ENCODE results near the gene RITA1. TPM values are rescaled to one million over a fixed set of nuclear protein-coding genes. Genes with fewer than 3 reads are reported as not detected.
"Not testable (repeated sequence)": the region's sequence is repeated elsewhere in the genome, so short reads cannot be mapped to it uniquely, and the experiment has no call there.

RITA1 gene, protein sequence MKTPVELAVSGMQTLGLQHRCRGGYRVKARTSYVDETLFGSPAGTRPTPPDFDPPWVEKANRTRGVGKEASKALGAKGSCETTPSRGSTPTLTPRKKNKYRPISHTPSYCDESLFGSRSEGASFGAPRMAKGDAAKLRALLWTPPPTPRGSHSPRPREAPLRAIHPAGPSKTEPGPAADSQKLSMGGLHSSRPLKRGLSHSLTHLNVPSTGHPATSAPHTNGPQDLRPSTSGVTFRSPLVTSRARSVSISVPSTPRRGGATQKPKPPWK
- 10 to 100 TPM; 10.1 to 15.5 (median 14.2) TPM for total RNA-seq
- 11.6 TPM for polyA plus RNA-seq
- long read RNA-seq, donor 1, transcript RITA1-201 (4 exons, 2,053 nt), result major isoform, 37 of 49 reads
- long read RNA-seq, donor 1, partial matches to known transcripts, result 7 of 49 reads
- long read RNA-seq, donor 1, other reads (novel, unspliced or antisense), result 0 of 49 reads
- long read RNA-seq, donor 2, transcript RITA1-201 (4 exons, 2,053 nt), result major isoform, 21 of 26 reads
- long read RNA-seq, donor 2, partial matches to known transcripts, result 4 of 26 reads
- long read RNA-seq, donor 2, other reads (novel, unspliced or antisense), result 0 of 26 reads
- long read RNA-seq, donor 3, transcript RITA1-201 (4 exons, 2,053 nt), result major isoform, 60 of 72 reads
- long read RNA-seq, donor 3, transcript RITA1-203 (3 exons, 1,898 nt), result minor isoform, 8 of 72 reads
- long read RNA-seq, donor 3, partial matches to known transcripts, result 3 of 72 reads
- long read RNA-seq, donor 3, other reads (novel, unspliced or antisense), result 1 of 72 reads
- long read RNA-seq, donor 4, transcript RITA1-201 (4 exons, 2,053 nt), result major isoform, 20 of 30 reads
- long read RNA-seq, donor 4, partial matches to known transcripts, result 4 of 30 reads
- long read RNA-seq, donor 4, other reads (novel, unspliced or antisense), result 0 of 30 reads

DNA sequence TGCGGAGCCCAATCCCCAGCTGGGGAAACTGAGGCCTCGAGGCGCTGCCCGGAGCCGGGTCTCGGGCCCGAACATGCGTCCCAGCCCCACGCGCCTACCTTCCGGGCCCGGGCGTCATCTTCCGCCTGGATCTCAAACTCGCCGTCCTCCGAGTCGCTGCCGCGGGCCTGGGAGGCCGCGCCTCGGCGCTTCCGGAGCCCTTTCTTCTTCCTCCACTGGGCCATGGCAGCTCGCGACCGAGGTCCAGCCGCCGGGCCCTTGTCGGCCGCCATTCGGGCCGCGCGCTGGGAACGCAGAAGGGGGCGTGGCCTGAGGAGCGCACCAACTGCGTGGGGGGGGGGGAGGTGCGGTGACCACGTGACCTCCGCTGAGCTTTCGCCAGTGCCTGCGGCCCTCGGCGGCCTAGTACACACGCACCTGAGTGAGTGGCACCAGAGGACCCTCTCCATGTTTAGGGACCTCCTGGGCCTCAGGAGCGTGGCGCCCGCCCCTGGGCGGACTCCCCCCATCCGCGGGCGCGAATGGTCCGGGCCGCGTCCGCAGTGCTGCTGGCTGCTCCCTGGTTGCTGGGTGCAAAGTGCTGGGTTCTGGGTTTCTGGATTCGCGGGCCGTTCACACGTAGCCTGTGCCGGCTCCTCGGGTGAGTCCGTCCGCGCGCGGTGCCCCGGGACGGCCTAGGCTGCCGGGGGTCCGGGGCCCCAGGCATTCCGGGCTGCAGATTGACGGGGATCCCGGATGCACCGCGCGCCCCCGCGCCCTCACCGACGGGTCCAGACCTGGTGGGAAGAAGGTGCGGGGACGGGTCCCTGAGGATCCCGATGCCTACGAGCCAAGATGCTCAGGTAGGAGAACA is at the start of gene RITA1, which contains the start of gene DDX54:
TSS of gene RITA1 (plus strand) at position 542 of the 853 bp plus-strand sequence. CDS start 1,026 bp downstream, outside the sequence.
TSS of gene DDX54 (minus strand) at position 299 of the 853 bp plus-strand sequence. CDS start at position 272, 27 bp downstream.
- ATAC-seq (peak; percentile 89 to 90), DNase-seq (peak; percentile 79 to 92 (median 91))
- Histone ChIP-seq H3K27me3 (ENCODE audit: control insufficient read depth, insufficient read depth) (no peaks in the 10 kb centered on the region), H3K27ac (ENCODE audit: low read length) (peak within 1 kb of the TSS; percentile 76), H3K9me3 (ENCODE audit: control insufficient read depth, low read length) (no peaks in the 10 kb centered on the region), H3K4me3 (ENCODE audit: low read length) (peak within 1 kb of the TSS; percentile 62), H3K4me1 (ENCODE audit: control insufficient read depth, insufficient read depth, low read length) (peaks cover 2% of the 10 kb centered on the region)
- under 1% methylated on average over 89 of the region's 89 CpGs for WGBS
- intact Hi-C loops (cut with DNase I), result no loop called here

DNA sequence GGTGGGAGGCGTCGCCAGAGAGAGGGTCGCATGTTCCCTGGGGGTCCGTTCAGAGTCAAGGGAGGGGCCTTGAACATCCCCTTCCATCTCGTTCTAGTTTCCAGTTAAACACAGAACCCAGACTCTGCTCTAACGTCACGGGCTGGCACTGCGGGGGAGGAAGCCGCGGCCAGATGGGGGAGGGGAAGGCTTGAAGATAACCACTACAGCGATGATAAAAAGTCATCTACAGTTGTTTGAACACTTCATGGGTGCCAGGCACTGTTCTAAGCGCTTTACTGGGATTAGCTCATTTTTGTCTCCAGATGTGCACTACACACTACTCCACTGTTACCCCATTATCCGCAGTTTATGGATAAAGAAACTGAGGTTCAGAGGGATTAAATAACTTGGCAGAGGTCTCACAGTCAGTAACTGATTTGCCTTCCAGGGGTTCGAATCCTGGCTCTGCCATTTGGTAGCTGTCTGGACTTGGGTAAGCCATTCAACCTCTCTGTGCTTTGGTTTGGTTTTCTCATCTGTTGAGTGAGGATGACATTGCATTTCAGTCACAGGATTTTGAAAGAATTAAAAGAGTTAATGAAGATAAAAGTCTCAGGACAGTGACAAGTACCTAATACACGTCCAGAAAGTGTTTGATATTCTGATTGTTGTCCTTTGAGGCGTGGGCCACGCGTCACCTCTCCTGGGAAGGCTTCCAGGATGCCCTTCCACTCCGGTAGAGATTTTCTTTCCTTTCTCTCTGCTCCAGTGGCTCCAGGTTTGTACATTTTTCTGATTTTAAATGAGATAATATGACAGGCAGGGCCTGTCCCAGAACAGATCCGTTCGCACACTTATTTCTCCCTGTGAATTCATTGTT is 49.2 kb upstream of the RITA1 start:
- Histone ChIP-seq H3K9me3 (ENCODE audit: control insufficient read depth, low read length) (no peaks in the 10 kb centered on the region), H3K4me3 (ENCODE audit: low read length) (no peak overlapping the region), H3K27ac (ENCODE audit: low read length) (no peak overlapping the region), H3K27me3 (ENCODE audit: control insufficient read depth, insufficient read depth) (no peaks in the 10 kb centered on the region), H3K4me1 (ENCODE audit: control insufficient read depth, insufficient read depth, low read length) (no peaks in the 10 kb centered on the region)
- DNase-seq (no peak), ATAC-seq (no peak)
- WGBS, result 31% methylated on average over 21 of the region's 21 CpGs
- intact Hi-C loops (cut with DNase I), result no loop called here

DNA sequence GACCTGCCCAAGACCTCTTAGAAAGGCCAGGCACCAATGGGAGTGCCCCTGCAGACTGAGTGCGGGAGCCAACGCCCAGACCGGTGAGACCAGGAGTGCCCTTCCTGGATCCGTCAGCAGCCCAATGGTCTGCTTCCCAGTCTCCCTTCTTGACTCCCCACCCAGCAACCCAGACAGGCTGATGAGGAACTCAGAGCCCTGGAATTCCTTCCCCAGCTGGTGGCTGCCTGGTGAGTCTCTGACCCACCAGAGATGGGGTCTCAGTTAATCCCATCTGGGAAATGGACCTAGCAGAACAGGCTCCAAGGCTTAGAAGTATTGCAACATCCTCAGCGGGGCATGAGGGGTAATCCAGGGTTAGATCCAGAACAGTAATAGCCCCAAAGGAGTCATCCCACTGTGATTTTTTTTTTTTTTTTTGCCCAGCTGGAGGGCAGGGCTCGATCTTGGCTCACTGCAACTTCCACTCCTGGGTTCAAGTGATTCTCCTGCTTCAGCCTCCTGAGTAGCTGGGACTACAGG is 48.5 kb upstream of the RITA1 start:
- WGBS, result 81% methylated on average over 6 of the region's 6 CpGs
- ATAC-seq (no peak), DNase-seq (no peak)
- Histone ChIP-seq H3K9me3 (ENCODE audit: control insufficient read depth, low read length) (no peaks in the 10 kb centered on the region), H3K4me1 (ENCODE audit: control insufficient read depth, insufficient read depth, low read length) (no peaks in the 10 kb centered on the region), H3K27ac (ENCODE audit: low read length) (no peak overlapping the region), H3K27me3 (ENCODE audit: control insufficient read depth, insufficient read depth) (no peaks in the 10 kb centered on the region), H3K4me3 (ENCODE audit: low read length) (no peak overlapping the region)
- intact Hi-C loops (cut with DNase I), result no loop called here

DNA sequence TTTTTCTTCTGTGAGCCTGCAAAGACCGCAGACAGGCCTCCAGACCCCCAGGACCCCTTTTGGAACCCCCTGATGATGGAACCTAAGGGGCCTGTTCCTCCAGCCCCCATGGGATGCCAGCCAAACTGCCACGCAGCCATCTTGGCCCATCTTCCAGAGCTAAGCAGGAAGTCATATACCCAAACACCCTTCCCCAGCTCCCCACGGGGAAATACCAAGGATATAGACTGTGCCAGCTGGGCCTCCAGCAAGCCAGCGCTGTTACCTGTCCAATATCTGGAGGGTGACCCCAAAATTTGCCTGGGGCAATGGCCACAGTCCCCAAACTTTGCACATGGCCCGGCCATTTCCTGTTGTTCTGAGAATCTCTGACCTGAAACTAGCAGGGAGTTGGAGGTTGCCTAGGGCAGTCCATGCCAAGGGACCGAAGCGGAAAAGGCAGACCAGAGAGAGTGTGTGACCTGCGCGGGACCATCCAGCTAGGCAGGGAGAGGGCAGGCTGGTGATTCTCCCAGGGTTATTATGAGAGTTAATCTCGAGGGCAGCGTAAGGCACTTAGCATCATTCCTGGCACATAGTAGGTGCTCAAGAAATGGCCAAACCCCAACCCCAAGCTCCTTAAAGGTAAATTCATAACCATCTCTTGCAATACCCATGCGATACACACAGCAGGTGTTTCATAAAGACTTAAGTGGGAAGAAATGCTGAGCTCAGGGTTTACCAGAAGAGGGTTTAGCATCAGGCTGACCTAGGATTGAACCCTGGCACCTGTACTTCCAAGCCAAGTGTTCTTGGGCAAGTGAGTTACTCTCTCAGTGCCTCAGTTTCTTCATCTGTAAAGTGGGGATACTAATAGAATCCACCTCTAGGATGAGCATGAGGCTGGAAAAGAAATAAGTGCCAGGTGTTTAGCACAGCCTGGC is 47.4 kb upstream of the RITA1 start:
- H3K4me1 ChIP-seq (ENCODE audit: control insufficient read depth, insufficient read depth, low read length), result no peaks in the 10 kb centered on the region
- DNase-seq (no peak), ATAC-seq (no peak)
- no peaks in the 10 kb centered on the region for H3K27me3 ChIP-seq (ENCODE audit: control insufficient read depth, insufficient read depth)
- 82% methylated on average over 12 of the region's 12 CpGs for WGBS
- no peaks in the 10 kb centered on the region for H3K9me3 ChIP-seq (ENCODE audit: control insufficient read depth, low read length)
- intact Hi-C loops (cut with DNase I), result no loop called here
- H3K4me3 ChIP-seq (ENCODE audit: low read length), result no peak overlapping the region
- no peak overlapping the region for H3K27ac ChIP-seq (ENCODE audit: low read length)

DNA sequence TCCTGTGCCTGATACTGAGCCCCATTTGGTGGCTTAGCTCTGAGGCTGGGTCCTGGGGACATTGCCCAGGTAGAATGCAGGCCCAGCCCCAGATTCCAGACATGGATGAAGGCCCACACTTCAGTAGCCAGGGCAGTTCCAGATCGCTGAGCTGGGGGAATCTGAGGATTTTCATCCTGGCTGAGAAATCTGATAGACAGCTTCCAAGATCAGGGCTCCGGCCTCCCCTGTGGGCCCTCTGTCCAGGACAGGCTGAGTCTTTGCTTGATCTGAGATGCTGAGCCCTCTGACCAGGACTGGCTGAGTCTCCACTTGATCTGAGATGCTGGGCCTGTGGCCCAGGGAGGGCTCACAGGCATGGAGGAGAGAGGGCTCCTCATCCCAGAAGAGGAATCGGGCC is 46.7 kb upstream of the RITA1 start:
- DNase-seq (no peak), ATAC-seq (no peak)
- no peak overlapping the region for H3K27ac ChIP-seq (ENCODE audit: low read length)
- no peaks in the 10 kb centered on the region for H3K27me3 ChIP-seq (ENCODE audit: control insufficient read depth, insufficient read depth)
- H3K4me3 ChIP-seq (ENCODE audit: low read length), result no peak overlapping the region
- H3K9me3 ChIP-seq (ENCODE audit: control insufficient read depth, low read length), result no peaks in the 10 kb centered on the region
- WGBS, result 70% methylated on average over 3 of the region's 3 CpGs
- no peaks in the 10 kb centered on the region for H3K4me1 ChIP-seq (ENCODE audit: control insufficient read depth, insufficient read depth, low read length)
- intact Hi-C loops (cut with DNase I), result no loop called here

DNA sequence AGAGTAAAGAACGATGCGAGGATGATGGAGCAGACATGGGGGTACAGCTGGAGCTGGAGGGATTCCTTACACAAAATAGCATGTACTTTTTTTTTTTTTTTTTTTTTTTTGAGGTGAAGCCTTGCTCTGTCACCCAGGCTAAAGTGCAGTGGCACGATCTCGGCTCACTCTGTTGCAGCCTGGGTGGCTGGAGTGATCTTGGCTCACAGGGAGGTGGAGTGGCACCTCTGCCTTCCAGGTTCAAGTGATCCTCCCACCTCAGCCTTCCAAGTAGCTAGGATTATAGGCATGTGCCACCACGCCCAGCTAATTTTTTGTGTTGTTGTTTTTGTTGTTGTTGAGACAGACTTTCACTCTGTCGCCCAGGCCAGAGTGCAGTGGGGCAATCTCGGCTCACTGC is 44.8 kb upstream of the RITA1 start:
- DNase-seq (no peak), ATAC-seq (no peak)
- intact Hi-C loops (cut with DNase I), result no loop called here
- no peak overlapping the region for H3K4me3 ChIP-seq (ENCODE audit: low read length)
- H3K9me3 ChIP-seq (ENCODE audit: control insufficient read depth, low read length), result no peaks in the 10 kb centered on the region
- H3K27ac ChIP-seq (ENCODE audit: low read length), result no peak overlapping the region
- H3K27me3 ChIP-seq (ENCODE audit: control insufficient read depth, insufficient read depth), result no peaks in the 10 kb centered on the region
- 85% methylated on average over 7 of the region's 7 CpGs for WGBS
- H3K4me1 ChIP-seq (ENCODE audit: control insufficient read depth, insufficient read depth, low read length), result no peaks in the 10 kb centered on the region

DNA sequence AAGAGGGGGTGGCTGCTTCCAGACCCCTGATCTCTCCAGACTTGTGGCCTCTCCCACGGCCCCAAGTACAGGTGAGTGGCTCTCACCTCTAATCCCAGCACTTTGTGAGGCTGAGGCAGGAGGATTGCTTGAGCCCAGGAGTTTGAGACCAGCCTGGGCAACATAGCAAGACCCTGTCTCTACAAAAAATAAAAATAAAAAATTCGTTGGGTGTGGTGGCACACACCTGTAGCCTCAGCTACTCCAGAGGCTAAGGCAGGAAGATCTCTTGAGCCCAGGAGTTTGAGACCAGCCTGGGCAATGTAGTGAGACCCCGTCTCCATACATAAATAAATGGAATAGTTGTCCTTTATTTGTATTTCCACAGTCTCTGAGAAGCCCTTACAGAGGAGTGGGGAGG is 43.8 kb upstream of the RITA1 start:
- H3K27ac ChIP-seq (ENCODE audit: low read length); H3K27me3 ChIP-seq (ENCODE audit: control insufficient read depth, insufficient read depth); intact Hi-C loops (cut with DNase I); DNase-seq; H3K4me3 ChIP-seq (ENCODE audit: low read length); H3K9me3 ChIP-seq (ENCODE audit: control insufficient read depth, low read length); H3K4me1 ChIP-seq (ENCODE audit: control insufficient read depth, insufficient read depth, low read length); ATAC-seq: not testable (repeated sequence)
- 72% methylated on average over 3 of the region's 3 CpGs for WGBS

DNA sequence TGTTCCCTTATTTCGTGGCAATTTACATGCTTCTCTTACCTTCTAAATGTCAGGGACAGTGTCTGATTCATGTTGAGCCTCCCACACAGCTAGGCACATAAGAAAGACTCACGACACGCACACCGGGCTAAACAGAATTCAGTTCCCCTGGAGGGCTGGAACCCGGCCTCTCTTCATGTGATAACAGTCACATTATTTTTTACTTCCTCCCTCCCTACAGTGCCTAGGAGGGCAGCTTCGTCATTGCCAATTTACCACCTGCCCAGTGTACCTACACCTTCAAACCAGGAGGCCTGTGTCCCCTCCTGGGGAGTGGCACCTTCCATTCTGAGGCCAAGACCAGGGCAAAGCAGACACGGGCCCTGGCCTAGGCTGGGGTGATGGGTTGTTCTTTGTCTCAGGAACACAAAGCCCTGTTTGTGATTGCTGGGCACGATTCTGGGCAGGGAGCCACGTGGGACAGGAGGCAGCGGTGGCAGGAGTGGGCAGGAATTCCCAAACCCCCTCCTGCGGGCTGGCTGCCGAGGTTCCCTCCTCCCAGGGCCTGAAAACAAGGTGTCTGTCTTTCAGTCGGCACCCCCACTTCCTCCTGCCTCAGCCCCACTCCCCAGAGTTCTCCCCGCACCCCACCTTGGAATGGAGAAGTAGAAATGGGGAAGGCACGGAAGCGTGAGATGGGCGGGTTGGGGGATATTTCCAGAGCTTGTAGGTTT is 43.2 kb upstream of the RITA1 start:
- peak in 2 of 3 donors; percentile 69 to 72 for DNase-seq

More for the DNA sequence above, 43.2 kb upstream of the RITA1 start:
- intact Hi-C loops (cut with DNase I), result no loop called here
- ATAC-seq, result peak; percentile 57 to 68
- no peak overlapping the region for H3K27ac ChIP-seq (ENCODE audit: low read length)
- H3K4me3 ChIP-seq (ENCODE audit: low read length), result no peak overlapping the region
- WGBS, result 55% methylated on average over 17 of the region's 17 CpGs
- no peaks in the 10 kb centered on the region for H3K27me3 ChIP-seq (ENCODE audit: control insufficient read depth, insufficient read depth)
- H3K9me3 ChIP-seq (ENCODE audit: control insufficient read depth, low read length), result no peaks in the 10 kb centered on the region
- no peaks in the 10 kb centered on the region for H3K4me1 ChIP-seq (ENCODE audit: control insufficient read depth, insufficient read depth, low read length)

Measured in right cardiac atrium (tissue), 5 donors.